Posterior vena cava (tissue), 2 donors: ENCODE data around the gene SNCAIP. TPM values are rescaled to one million over a fixed set of nuclear protein-coding genes. Genes with fewer than 3 reads are reported as not detected.

Source experiments
- DNase-seq: peaks from one replicate; pipeline ENCODE4 v3.0.0-alpha.2; 2020; ENCODE audit warnings: low spot score
- intact Hi-C, 2 donors: fragments of 100-400 bp; cut with DNase I; formaldehyde crosslinking; loops; one replicate each; pipeline versions ENCODE4 v1.14.1 to v1.14.2; 2022 to 2023
- total RNA-seq, 2 donors: library from RNA; stranded (reverse); fragmentation: NEBNext Ultra II Directional; extraction: Animal tissue kit (Norgen Biotek cat#: 25700); gene quantifications; one replicate each; pipeline ENCODE4 v1.2.1, GENCODE V29; 2021
- donor health status: DM: yes; HTN: yes; CAD: no.
- donor health status: DM: yes; HTN: yes; CAD: no.

SNCAIP gene
- total RNA-seq, 2 donors from 2014 or later: 3.8 to 4.1 TPM

DNA sequence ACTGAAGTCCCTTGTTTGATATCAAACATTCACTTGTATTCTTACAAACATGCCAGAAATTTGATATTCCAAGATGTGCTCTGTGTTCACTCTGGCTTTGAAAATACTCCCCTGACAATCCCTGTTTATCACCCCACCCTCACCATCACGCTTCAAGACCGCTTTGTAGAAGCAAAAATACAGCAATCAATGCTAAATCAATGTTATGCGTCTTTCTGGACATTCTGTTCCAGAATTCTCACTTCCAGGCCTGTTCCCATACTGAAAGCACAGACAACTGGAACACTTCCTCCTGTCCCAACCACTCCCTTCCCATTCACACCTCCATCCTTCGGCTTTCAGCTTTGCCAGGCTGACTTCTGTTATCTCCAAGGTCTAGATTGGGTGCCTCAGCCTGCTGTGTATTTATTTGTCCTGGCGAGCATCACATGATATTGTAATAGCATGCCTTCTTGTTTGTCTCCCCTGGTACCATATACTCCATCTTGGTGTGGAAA lies 72.8 kb downstream of the SNCAIP start:
- no peak for DNase-seq
- intact Hi-C loops: no loop called here

DNA sequence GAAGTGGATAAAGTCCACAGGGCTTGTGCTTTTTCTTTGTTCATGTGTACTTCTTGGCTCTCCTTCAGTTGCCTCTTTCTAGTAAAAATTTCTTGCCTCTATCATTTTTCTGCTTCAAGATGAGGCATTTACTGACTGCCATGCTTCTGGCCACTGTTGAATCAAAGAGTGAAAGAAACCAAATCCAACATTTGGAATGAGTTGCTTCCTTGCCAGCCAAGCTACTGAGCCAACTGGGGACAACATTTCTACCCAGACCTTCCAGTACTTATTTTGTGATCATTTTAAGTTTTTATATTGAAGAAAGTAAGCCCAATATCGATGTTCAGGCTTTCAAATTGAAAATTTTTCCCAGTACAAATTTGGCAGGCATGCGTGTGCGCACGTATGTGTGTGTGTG lies 73.2 kb downstream of the SNCAIP start:
- DNase-seq: no peak
- intact Hi-C loops: no loop called here

DNA sequence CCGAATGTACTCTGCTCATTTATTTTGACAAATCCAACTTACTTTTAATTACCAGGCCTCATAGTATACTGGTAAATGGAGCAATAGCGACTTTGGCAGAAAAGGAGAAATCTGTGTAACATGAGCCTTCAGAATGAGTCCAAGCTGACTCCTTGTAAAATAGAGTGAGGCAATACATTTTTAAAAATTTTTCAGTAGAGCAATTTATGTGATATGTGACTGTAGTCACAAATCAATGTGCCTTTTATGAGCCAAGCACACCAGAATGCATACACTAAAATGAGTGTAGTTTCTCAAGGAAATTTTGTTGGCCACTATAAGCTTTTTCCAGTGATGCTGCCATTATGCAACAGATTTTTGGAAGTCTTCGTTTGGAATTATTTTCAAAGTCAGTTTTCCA lies 73.8 kb downstream of the SNCAIP start:
- intact Hi-C loops: no loop called here
- no peak for DNase-seq

GRCh38 chr5:122390154-122390553 lies 78.1 kb downstream of the SNCAIP start:
- no peak for DNase-seq
- intact Hi-C loops: no loop called here

DNA sequence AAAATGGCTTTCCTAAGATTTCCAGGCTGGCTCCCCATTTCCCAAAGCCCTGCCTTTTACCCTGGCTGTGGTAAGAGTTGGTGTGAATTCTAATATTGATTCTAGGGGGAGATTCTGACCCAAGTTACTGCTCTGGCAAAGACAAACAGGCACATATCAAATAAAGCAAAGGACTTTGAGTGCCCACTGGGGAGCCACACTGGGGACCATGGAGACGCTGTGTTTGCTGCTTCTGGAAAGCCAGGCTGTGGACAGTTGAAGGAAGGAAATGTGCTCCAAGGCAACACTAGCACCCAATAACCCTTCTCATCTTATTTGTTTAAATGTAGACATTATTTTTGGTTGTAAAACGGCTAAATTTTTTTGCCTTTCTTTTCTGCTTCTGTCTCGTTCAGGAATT lies 78.7 kb downstream of the SNCAIP start:
- DNase-seq: no peak
- intact Hi-C loops: no loop called here

- DNase-seq: no peak
- intact Hi-C loops: no loop called here
These were observed 79.6 kb downstream of the SNCAIP start for GRCh38 chr5:122391621-122392020.

DNA sequence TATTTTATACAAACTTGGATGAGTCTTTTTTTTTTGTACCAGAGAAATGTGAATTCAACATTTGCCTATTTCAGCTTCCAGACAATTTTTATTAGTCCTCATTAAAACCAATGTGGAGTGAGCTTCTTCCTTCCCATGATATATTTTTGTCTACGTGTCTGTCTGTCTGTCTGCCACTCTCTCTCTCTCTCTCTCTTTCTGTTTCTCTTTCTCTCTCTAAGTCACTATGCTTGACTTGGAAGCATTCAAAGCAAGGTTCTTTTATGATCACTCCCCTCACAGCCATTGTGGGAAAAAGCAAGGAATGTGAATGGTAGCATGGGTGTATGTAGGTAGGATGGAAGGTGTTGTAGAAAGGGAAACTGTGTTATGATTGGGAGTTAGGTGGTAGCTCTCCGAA lies 80.2 kb downstream of the SNCAIP start:
- intact Hi-C loops: no loop called here
- no peak for DNase-seq

- DNase-seq: no peak
- intact Hi-C loops: no loop called here
These were observed 80.8 kb downstream of the SNCAIP start for GRCh38 chr5:122392824-122393223.

DNA sequence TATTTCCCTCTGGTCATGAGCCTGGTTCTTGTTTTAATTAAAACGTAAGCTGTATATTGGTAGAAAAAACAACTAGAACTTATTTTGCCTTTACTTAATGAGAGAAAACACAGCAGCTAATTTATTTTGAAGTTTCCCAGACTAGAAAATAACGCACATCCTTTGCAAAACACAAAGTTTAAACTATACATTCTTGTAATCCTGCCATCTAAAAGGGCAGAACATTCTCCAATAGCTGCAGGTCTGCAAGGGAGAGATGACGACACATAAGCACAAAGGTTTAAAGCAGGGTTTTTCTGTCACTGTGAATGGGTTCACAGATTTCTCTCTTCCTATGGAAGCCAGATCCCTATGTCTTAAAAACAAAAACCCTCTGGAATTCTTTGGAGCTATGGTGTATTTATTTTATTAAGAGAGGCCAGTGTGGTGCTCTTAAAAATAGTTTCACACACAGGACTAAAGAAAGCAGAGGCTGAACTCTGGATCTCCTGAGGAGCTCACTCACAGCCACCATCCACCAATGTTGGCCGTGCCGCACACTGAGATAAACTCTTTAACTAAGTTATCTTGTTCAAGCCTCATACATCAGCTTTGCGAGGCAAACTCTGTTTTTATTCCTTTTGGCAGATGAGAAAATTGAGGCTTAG lies 82.4 kb downstream of the SNCAIP start:
- no peak for DNase-seq
- intact Hi-C loops: no loop called here

DNA sequence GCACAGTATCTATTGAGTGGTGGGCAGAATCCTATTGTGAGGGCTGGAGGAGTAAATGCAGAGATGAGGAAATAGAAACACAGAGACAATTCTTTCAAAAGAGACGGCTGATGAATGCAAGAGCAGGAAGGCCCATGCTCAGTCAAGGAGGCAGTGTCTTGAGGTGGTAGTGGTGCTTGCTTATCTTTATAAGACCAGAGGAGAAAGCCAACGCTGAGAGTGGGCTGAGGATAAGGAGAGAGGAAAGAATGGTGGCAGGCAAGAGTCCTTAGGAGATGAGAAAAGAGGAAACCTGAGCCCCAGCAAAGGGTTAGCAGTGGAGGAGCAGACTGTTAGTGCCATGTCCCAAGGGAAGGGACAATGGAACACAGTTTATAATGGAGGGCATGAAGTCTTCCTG lies 86.0 kb downstream of the SNCAIP start:
- intact Hi-C loops: no loop called here
- DNase-seq: no peak

- DNase-seq: no peak
- intact Hi-C loops: no loop called here
These were observed 88.3 kb downstream of the SNCAIP start for GRCh38 chr5:122400341-122400740.

DNA sequence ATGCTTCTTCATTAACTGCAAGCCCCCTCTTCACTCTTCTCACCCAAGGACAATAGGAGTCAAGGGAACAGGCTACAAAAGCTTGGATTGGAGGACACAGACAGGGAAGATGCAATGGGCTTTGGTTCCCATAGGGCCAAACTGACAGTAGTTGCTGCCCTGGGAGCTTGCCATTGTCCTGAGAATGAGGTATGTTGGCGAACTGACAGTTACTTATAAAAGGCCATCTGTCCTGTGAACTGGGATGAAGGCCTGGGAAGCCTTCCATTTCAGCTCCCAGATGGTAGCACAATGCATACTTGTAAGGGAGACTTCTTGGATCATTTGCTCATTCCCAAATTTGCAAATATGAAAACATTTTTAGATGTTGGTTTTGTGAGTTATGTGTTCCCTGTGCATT lies 88.9 kb downstream of the SNCAIP start:
- no peak for DNase-seq
- intact Hi-C loops: no loop called here

DNA sequence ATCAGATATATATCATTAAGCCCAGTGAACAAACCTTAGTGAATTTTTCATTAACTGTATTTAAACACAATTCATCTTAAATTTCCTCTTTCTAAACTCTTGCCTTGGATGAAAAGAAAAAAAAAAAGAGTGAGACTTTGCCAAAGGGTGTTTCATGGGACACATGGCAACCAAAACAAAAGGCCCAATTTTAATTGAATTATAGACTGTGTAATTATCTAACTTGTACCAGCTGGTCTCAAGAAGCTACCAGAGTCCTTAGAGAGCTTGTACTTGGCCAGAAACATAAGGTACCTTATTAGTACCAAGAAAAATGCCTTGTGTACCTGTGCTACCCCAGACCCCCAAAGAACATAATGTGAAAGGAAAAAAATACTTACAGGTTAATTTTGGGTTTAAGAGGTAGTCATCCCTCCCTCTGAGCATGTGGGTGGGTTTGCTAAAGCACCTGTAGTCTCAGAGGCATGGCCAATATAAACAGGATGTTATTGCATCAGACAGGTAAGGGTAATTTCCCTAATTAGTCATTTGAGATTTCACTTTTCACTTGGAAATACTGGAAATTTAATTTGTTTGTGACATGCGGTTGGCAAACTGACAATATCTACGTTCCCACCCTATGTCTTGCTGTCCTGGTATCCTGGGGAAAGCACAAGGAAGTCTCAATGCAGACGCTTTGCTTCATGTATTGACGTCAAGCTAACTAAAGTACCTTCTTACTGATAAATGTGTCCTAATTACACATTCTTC lies 90.1 kb downstream of the SNCAIP start:
- no peak for DNase-seq
- intact Hi-C loops: no loop called here

GRCh38 chr5:122402955-122403685 lies 91.1 kb downstream of the SNCAIP start:
- DNase-seq: no peak
- intact Hi-C loops: no loop called here

GRCh38 chr5:122404018-122404417 lies 92.0 kb downstream of the SNCAIP start:
- intact Hi-C loops: no loop called here

DNA sequence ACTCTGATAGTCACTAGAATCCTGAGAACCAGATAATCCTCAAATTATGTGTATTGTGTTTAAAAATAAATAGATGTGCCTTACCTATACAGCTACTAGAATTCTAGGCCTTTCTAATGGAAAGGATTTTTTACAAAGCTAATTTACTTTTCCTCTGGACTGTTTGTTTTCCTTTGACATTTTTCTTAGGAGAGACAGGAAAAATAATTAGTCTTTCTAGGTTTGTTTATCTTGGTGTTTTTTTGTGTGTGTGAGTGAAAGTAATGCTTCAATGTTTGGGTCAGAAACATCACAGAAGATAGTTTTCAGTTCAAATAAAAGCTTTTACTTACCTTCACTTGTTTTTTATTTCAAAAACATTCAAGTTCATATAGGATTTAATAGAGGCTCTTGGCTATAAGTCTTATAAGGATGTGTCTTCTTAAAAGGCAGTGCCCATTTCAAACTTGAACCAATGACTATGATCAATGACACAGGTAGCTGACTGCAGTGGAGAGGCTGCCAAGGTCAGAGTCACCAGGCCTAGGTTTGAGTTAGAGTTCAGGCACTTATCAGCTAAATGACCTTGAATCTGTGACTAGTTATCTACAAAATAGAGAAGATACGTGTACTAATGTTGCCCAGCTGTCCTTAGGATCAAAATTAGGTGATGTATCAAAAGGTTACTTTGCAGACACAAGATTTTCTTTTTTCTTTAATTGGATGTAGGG lies 92.8 kb downstream of the SNCAIP start:
- intact Hi-C loops: no loop called here
- DNase-seq: no peak

More at GRCh38 chr5:122404018-122404417, 92.0 kb downstream of the SNCAIP start:
- DNase-seq: no peak

DNA sequence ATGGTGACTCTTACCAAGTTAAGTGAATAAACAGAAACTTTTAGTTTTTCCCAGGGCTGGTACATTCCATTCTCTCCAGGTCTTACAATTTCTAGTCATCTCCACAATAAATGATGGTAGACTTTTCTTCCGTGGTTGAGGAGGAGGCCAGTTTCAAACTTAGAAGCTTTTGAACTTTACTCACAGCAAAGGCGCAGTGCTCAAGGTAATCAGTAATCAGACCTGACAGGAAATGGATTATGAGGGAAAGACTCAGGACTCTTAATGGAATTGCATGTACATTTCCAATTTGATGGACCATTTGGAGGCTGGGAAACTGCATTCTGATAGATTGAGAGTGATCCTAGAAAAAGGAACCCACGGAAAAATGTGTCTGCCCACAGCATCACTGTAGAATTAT lies 93.7 kb downstream of the SNCAIP start:
- DNase-seq: no peak
- intact Hi-C loops: no loop called here

DNA sequence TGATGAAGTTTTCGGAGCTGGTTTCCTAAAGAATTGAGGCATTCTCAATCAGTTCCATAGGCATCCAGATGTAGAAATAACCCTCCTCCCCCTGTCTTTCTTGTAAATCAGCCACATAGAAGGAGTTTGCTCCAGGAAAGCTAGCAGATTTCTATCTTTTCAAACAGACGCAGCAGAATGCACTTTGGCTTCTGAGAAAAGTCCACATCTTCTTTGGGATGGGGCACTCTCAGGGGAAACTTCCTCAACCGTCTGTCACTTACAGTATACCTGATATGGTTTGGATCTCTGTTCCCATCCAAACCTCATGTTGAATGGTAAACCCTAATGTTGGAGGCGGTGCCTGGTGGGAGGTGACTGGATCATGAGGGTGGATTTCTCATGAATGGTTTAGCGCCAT lies 94.1 kb downstream of the SNCAIP start:
- DNase-seq: no peak
- intact Hi-C loops: no loop called here

GRCh38 chr5:122408592-122409224 lies 96.7 kb downstream of the SNCAIP start:
- DNase-seq: no peak
- intact Hi-C loops: no loop called here
